Kidney epithelial cell (primary cell): Measurements from ENCODE around the gene RS1. TPM values are rescaled to one million over a fixed set of nuclear protein-coding genes. Genes with fewer than 3 reads are reported as not detected.

Experiments used
- DNase-seq: peaks from one replicate; pipeline ENCODE4 v3.0.0-alpha.2; 2010; ENCODE audit warnings: low read depth
- H3K27me3 ChIP-seq: 2 replicates; pipeline ENCODE4 v1.6.0; 2011; ENCODE audit warnings: low read length; ENCODE audit not compliant: control insufficient read depth, insufficient read depth
- H3K36me3 ChIP-seq: 2 replicates; pipeline ENCODE4 v1.5.1; 2011; ENCODE audit warnings: low read length; ENCODE audit not compliant: control insufficient read depth, insufficient read depth
- H3K4me3 ChIP-seq: 2 replicates; pipeline ENCODE4 v1.5.1; 2011; ENCODE audit warnings: low read depth, mild to moderate bottlenecking, control low read depth, low read length
- CTCF ChIP-seq: IDR thresholded peaks from 2 replicates; pipeline ENCODE4 v1.5.1; 2011; ENCODE audit warnings: mild to moderate bottlenecking, moderate library complexity, low read length, control low read depth, inconsistent platforms; ENCODE audit not compliant: insufficient read depth, poor library complexity, severe bottlenecking
- total RNA-seq: library from RNA; depleted of rRNA; stranded (reverse); fragments of >200 nt; gene quantifications from 2 replicates; pipeline ENCODE4 v1.2.3, GENCODE V29; 2015

The RS1 gene
- total RNA-seq, 1 donor from 2014 or later: not detected

DNA sequence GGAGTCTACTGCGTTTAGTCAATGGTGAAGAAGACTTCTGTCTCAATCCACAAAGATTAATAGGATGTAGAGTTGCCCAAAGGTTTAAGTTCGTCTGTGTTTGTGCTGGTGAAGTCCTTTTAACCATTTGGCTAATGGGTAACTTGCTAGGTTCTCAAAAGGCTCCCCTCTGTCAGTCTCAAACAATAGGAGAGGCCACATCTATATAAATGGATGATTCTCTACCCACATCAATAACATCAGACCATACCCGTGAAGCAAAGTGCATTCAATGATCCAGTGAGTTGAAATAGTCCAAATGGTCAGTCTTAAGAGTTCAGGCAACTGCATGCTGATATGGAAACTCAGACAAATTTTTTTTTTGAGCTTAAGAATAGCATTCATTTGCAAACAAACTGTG lies 28.1 kb downstream of the RS1 start:
- TF ChIP-seq CTCF: no peak
- Histone ChIP-seq H3K4me3 (no peak overlapping the region), H3K27me3 (no peaks in the 10 kb centered on the region), H3K36me3 (no peaks in the 10 kb centered on the region)
- no peak for DNase-seq

- no peak for TF ChIP-seq CTCF
These were observed 28.7 kb downstream of the RS1 start for GRCh38 chrX:18643243-18643642.

DNA sequence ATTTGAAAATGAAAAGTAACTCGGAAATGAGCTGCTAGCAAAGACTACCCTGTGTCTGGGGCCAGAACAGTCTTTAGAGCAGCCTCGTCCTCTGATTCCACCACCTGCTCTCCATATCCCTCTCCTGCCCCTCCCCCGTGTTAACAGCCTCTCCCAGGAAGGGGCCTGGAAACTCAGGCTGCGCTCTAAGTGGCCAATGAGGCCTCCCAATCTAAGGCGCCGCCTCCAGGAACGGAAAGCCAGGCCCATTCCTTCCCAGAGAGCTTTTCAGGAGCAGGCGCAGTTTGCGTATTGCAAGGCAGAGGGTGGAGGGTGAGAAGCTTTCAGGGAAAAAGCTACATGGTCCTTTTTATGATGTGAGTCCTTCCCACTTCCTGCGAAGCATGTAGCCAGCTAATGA lies 31.2 kb downstream of the RS1 start:
- no peak overlapping the region for H3K4me3 ChIP-seq
- DNase-seq: no peak
- no peaks in the 10 kb centered on the region for H3K36me3 ChIP-seq
- no peaks in the 10 kb centered on the region for H3K27me3 ChIP-seq
- no peak for TF ChIP-seq CTCF

More at GRCh38 chrX:18643243-18643642, 28.7 kb downstream of the RS1 start:
- Histone ChIP-seq H3K27me3 (no peaks in the 10 kb centered on the region), H3K4me3 (no peak overlapping the region), H3K36me3 (no peaks in the 10 kb centered on the region)
- no peak for DNase-seq

DNA sequence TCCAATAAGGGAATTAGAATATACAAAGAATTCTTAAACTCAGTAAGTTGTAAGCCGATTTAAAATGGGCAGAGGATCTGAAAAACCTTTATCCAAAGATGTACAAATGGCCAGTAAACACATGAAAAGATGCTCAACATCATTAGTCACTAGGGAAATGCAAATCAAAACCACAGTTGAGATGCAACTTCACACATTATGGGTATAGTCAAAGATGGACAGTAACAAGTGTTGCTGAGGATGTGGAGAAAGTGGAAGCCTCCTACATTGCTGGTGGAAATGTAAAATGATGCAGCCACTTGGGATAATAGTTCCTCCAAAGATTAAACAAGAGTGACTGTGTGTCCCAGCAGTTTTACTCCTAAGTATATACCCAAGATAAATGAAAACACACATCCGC lies 32.6 kb downstream of the RS1 start:
- H3K27me3 ChIP-seq: no peaks in the 10 kb centered on the region
- TF ChIP-seq CTCF: no peak
- no peak overlapping the region for H3K4me3 ChIP-seq
- H3K36me3 ChIP-seq: no peaks in the 10 kb centered on the region
- DNase-seq: no peak

DNA sequence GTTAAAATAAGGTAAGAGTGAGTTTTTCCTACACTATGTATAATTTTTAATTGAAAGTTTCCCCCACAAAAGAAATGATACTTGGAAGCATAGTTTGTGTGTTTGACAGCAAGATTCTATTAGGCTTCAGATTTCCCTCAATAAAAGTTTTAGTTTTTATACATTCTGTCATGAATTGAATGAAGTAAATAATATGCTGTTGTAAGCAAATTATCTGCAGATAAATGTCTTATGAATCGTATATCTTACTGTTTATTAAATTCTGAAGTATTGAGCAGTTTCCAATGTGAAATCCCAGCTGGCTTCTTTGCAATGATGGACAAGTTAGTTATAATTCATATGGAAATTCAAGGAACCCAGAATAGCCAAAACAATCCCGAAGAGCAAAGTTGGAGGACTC lies 33.5 kb downstream of the RS1 start:
- DNase-seq: no peak
- TF ChIP-seq CTCF: no peak
- Histone ChIP-seq H3K36me3 (no peaks in the 10 kb centered on the region), H3K4me3 (no peak overlapping the region), H3K27me3 (no peaks in the 10 kb centered on the region)

- no peaks in the 10 kb centered on the region for H3K36me3 ChIP-seq
- no peak for TF ChIP-seq CTCF
- DNase-seq: no peak
- no peaks in the 10 kb centered on the region for H3K27me3 ChIP-seq
- H3K4me3 ChIP-seq: no peak overlapping the region
These were observed 41.0 kb downstream of the RS1 start for GRCh38 chrX:18630934-18631333.
